Dendritic cell treated with granulocyte-macrophage colony-stimulating factor and Interleukin-4, amounts not matched to agents 40 ng/mL and 50 ng/mL, for 4 days (primary cell): ENCODE data around the gene OPRM1.
A peak's percentile ranks its signal among the peaks of the same experiment; 100 is the strongest.

Experiments used
- H3K27ac Mint-ChIP-seq: one replicate; pipeline ENCODE4 v1.8.0; 2022; ENCODE audit warnings: mild to moderate bottlenecking, mixed read lengths
- H3K27me3 Mint-ChIP-seq: one replicate; pipeline ENCODE4 v1.8.0; 2022; ENCODE audit warnings: mild to moderate bottlenecking, mixed read lengths
- H3K36me3 Mint-ChIP-seq: one replicate; pipeline ENCODE4 v1.8.0; 2022; ENCODE audit warnings: low read depth, mixed read lengths
- H3K4me1 Mint-ChIP-seq: one replicate; pipeline ENCODE4 v1.8.0; 2022; ENCODE audit warnings: low read depth, mixed read lengths
- H3K4me3 Mint-ChIP-seq: one replicate; pipeline ENCODE4 v1.8.0; 2022; ENCODE audit warnings: mild to moderate bottlenecking, moderate library complexity, mixed read lengths
- H3K9me3 Mint-ChIP-seq: one replicate; pipeline ENCODE4 v1.8.0; 2022; ENCODE audit warnings: mixed read lengths
- intact Hi-C: fragments of 100-400 bp; cut with micrococcal nuclease; formaldehyde crosslinking; loops from one replicate; pipeline ENCODE4 v1.15.0; 2022

OPRM1 gene

DNA sequence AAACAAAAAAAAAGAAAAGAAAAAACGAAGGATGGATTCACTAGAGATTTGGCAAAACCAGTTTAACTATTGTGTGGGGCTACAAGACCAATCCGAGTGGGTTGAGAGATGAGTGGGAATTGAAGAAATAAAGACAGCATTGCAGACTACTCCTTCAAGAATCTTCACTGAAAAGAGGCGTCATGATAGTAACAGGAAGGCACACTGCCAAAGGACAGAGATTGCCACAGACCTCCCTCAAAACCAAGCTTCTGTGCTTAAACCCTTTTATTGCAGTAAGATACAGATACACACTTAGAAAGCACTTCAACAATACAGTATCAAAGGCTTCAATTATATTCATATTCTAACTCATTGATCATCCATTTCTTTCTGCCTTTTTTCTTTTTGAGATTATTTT lies 213.6 kb downstream of the OPRM1 start:
- intact Hi-C loops = no loop called here
- Mint-ChIP-seq H3K4me3 (no peak overlapping the region), H3K4me1 (peaks cover 63% of the 10 kb centered on the region)

DNA sequence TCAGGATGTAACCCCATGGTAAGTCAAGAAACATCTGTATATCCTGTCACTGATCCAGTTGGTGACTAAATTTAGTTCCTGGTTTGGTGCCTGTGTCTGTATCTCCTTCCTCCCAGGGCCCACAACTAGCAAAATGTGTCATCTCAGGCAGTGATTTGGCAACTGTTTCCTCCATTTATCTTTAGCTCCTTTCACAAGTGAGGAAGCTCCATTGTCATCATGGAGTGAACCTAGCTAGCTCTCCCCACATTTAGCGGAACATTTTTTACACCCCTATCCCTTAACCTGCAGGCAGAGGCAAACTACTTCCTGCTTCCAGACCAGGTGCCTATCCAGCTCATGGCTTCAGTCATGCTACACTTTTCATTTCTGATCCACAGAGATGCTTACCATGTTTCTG lies 218.0 kb downstream of the OPRM1 start:
- intact Hi-C loops = no loop called here
- peak overlapping the region; percentile 80 for H3K27ac Mint-ChIP-seq
- no peaks in the 10 kb centered on the region for H3K27me3 Mint-ChIP-seq
- H3K4me1 Mint-ChIP-seq = peaks cover 68% of the 10 kb centered on the region
- H3K9me3 Mint-ChIP-seq = peaks cover 9% of the 10 kb centered on the region
- H3K4me3 Mint-ChIP-seq = no peak overlapping the region
- peaks cover 21% of the 10 kb centered on the region for H3K36me3 Mint-ChIP-seq

More for the DNA sequence above, 213.6 kb downstream of the OPRM1 start:
- Mint-ChIP-seq H3K36me3 (peaks cover 36% of the 10 kb centered on the region), H3K27ac (peak overlapping the region; percentile 70), H3K9me3 (peaks cover 9% of the 10 kb centered on the region), H3K27me3 (no peaks in the 10 kb centered on the region)

GRCh38 chr6:154258064-154258757 lies 219.2 kb downstream of the OPRM1 start:
- Mint-ChIP-seq H3K27me3 (no peaks in the 10 kb centered on the region), H3K9me3 (peaks cover 9% of the 10 kb centered on the region), H3K4me1 (peaks cover 63% of the 10 kb centered on the region), H3K27ac (peak overlapping the region; percentile 80), H3K36me3 (peaks cover 18% of the 10 kb centered on the region), H3K4me3 (no peak overlapping the region)
- intact Hi-C loops = no loop called here

DNA sequence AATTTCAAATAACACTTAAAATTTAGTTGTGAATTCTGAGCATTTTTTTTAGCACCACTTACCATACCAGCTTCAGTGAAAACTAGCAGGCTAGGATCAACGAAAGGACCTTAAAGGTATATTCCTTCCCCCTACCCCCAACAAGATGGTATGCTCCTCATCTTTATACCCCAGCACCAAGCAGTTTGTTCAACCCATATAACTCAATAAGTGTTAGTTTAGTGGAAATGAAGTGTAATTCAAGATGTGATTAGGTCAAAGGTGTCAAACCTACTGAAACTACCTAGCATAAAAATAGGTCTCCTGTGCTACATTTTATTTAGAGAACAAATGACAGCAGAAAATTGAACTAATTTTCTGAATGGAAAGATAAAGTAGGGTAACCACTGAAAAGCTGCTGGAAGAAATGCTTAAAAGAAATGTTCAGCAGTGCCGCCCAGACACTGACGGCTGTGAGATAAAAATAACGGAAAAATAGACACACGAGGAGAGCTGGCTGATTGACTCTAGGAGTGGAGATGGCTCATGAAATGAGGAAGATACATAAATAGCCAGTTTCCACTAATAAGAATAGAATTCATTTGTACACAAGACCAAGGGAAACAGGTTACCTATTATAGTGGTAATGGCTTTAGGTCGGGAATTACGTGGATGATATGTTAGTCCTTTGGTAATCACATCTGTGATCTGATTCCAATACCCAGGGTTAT lies 222.8 kb downstream of the OPRM1 start:
- intact Hi-C loops = no loop called here
- H3K4me3 Mint-ChIP-seq = no peak overlapping the region
- peaks cover 53% of the 10 kb centered on the region for H3K4me1 Mint-ChIP-seq
- H3K9me3 Mint-ChIP-seq = peaks cover 7% of the 10 kb centered on the region
- peak overlapping the region; percentile 61 for H3K27ac Mint-ChIP-seq
- no peaks in the 10 kb centered on the region for H3K27me3 Mint-ChIP-seq
- peaks cover 27% of the 10 kb centered on the region for H3K36me3 Mint-ChIP-seq

GRCh38 chr6:154266560-154267099 lies 227.6 kb downstream of the OPRM1 start:
- Mint-ChIP-seq H3K9me3 (peaks cover 7% of the 10 kb centered on the region), H3K27me3 (no peaks in the 10 kb centered on the region), H3K4me3 (peak overlapping the region; percentile 64), H3K4me1 (peaks cover 35% of the 10 kb centered on the region), H3K27ac (peak overlapping the region; percentile 70), H3K36me3 (peaks cover 33% of the 10 kb centered on the region)
- intact Hi-C loops = no loop called here

GRCh38 chr6:154267508-154268106 lies 228.6 kb downstream of the OPRM1 start:
- Mint-ChIP-seq H3K27ac (peak overlapping the region; percentile 33), H3K9me3 (peaks cover 7% of the 10 kb centered on the region), H3K4me3 (peak overlapping the region; percentile 64), H3K36me3 (peaks cover 33% of the 10 kb centered on the region), H3K4me1 (peaks cover 25% of the 10 kb centered on the region), H3K27me3 (no peaks in the 10 kb centered on the region)
- intact Hi-C loops = no loop called here

GRCh38 chr6:154268486-154268885 lies 229.4 kb downstream of the OPRM1 start:
- Mint-ChIP-seq H3K4me1 (peaks cover 24% of the 10 kb centered on the region), H3K4me3 (no peak overlapping the region), H3K9me3 (peaks cover 7% of the 10 kb centered on the region), H3K27me3 (no peaks in the 10 kb centered on the region), H3K27ac (peak overlapping the region; percentile 33), H3K36me3 (peaks cover 33% of the 10 kb centered on the region)
- intact Hi-C loops = no loop called here

DNA sequence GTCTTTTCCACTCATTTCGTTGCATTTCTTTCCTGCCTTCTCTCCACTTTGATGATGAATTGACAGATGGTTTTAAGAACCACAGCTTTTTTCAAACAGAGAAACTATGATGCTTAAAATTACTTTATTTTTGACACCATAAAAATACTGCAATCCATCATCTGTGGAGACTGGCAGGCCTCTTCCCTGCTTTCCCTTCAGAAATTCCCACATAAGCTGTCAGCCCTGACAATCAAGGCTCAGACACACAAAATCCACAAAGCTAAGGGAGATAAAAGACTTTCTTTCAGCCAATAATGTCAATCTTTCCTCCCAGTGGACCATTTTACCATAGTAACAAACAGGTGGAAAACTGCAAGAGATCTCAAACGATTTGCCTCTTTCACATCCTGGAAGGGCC lies 235.1 kb downstream of the OPRM1 start:
- H3K9me3 Mint-ChIP-seq = no peaks in the 10 kb centered on the region
- peak overlapping the region; percentile 64 for H3K27ac Mint-ChIP-seq
- H3K27me3 Mint-ChIP-seq = no peaks in the 10 kb centered on the region
- no peak overlapping the region for H3K4me3 Mint-ChIP-seq
- H3K4me1 Mint-ChIP-seq = peaks cover 45% of the 10 kb centered on the region
- intact Hi-C loops = no loop called here
- peaks cover 10% of the 10 kb centered on the region for H3K36me3 Mint-ChIP-seq

DNA sequence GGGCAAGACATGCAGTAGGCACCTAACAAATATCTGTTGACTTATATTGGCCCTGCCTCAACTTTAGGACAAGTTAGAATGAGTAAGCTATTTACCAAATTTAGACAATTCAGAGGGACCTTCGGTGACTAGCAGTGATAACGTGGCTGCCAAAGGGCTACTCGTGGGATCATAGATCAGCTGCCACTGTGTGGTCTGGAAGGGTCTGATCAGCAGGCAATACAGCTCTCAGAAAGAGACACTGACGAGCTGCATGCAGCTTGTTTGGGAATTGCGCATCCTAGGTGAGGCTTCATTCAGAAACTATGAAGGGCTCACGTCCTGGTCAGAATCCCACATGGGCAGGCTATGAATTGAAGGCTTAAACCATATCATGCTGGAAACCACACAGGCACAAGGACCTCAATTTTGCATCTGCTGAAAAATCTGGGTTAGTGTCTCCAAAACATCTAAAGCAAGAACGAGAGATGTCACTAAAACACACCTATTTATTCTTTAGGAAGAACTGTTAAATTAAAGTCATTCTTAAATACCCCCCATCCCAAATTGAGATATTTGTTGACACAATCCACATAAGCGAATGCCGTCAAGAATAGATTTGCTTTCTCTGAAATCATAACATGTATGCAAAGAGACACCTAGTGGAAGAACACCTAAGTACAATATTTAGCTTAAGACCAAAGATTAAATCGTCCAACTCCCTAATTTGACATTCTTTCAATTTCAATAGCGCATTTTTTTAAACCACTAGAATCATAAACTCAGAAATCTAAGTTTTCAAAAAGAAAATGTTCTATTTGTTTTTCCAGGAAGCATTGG lies 238.0 kb downstream of the OPRM1 start:
- H3K36me3 Mint-ChIP-seq = peaks cover 16% of the 10 kb centered on the region
- H3K4me3 Mint-ChIP-seq = no peak overlapping the region
- H3K27ac Mint-ChIP-seq = peak overlapping the region; percentile 79
- H3K4me1 Mint-ChIP-seq = peaks cover 45% of the 10 kb centered on the region
- no peaks in the 10 kb centered on the region for H3K9me3 Mint-ChIP-seq
- intact Hi-C loops = loop anchor here (1.0 to 5.0 kb wide), 4 partner anchors 45 to 123 kb away; no protein-coding TSS in a partner anchor
- no peaks in the 10 kb centered on the region for H3K27me3 Mint-ChIP-seq

GRCh38 chr6:154277629-154278017 lies 238.6 kb downstream of the OPRM1 start:
- Mint-ChIP-seq H3K27me3 (no peaks in the 10 kb centered on the region), H3K27ac (peak overlapping the region; percentile 79), H3K36me3 (peaks cover 22% of the 10 kb centered on the region), H3K9me3 (no peaks in the 10 kb centered on the region), H3K4me1 (peaks cover 45% of the 10 kb centered on the region), H3K4me3 (peak overlapping the region; percentile 33)
- intact Hi-C loops = loop anchor here (1.0 to 5.0 kb wide), 4 partner anchors 45 to 123 kb away; no protein-coding TSS in a partner anchor

GRCh38 chr6:154280521-154280920 lies 241.5 kb downstream of the OPRM1 start:
- Mint-ChIP-seq H3K9me3 (no peaks in the 10 kb centered on the region), H3K27me3 (no peaks in the 10 kb centered on the region), H3K4me1 (peaks cover 28% of the 10 kb centered on the region), H3K27ac (no peak overlapping the region), H3K36me3 (peaks cover 20% of the 10 kb centered on the region), H3K4me3 (no peak overlapping the region)
- intact Hi-C loops = no loop called here

DNA sequence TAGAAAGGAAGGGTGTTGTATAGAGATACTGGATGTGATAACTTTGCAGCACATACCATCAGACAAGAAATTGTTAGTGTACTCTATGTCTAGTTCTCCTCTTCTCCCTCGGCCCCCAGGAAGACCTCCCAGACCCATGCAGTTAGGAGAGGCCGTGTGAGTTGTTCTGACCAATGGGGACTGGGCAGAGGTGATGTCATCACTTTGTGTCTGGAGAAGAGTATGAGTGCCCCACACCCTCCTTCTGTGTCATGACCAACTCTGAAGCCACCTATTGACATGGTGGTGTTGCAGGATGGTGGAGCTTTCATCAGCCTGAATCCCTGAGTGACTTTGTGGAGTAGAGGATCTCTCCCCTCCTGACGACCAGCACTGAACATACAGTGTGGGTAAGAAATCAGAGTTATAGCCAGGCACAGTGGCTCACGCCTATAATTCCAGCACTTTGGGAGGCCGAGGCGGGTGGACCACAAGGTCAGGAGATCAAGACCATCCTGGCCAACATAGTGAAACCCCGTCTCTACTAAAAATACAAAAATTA lies 245.3 kb downstream of the OPRM1 start:
- Mint-ChIP-seq H3K4me1 (peaks cover 9% of the 10 kb centered on the region), H3K9me3 (peaks cover 14% of the 10 kb centered on the region), H3K27me3 (no peaks in the 10 kb centered on the region), H3K27ac (no peak overlapping the region), H3K4me3 (no peak overlapping the region), H3K36me3 (peaks cover 51% of the 10 kb centered on the region)
- intact Hi-C loops = no loop called here

- H3K9me3 Mint-ChIP-seq = peaks cover 14% of the 10 kb centered on the region
- peaks cover 56% of the 10 kb centered on the region for H3K36me3 Mint-ChIP-seq
- intact Hi-C loops = no loop called here
- H3K4me1 Mint-ChIP-seq = peaks cover 18% of the 10 kb centered on the region
- H3K27ac Mint-ChIP-seq = no peak overlapping the region
- H3K27me3 Mint-ChIP-seq = no peaks in the 10 kb centered on the region
- no peak overlapping the region for H3K4me3 Mint-ChIP-seq
Observed at GRCh38 chr6:154285826-154286225, 246.8 kb downstream of the OPRM1 start.
